ENCODE data around the gene GNG7.
"Not testable (repeated sequence)": the region's sequence is repeated elsewhere in the genome, so short reads cannot be mapped to it uniquely, and the experiment has no call there.

The GNG7 gene

DNA sequence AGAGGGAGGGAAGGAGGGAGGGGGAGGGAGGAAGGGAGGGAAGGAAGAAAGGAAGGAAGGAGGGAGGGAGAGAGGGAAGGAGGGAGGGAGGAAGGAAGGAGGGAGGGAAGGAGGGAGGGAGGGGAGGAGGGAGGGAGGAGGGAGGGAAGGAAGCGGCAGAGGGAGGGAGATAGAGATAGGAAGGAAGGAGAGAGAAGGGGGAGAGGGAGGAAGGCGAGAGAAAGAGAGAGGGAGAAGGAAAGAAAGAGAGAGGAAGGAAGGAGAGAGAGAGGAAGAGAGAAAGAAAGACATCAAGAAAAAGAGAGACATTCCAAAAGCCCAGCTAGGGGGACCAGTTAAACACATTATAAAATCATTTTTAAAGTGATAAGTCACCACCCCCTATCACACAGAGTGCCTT, 62.5 kb downstream of the GNG7 start:
- DNase-seq = no peak

DNA sequence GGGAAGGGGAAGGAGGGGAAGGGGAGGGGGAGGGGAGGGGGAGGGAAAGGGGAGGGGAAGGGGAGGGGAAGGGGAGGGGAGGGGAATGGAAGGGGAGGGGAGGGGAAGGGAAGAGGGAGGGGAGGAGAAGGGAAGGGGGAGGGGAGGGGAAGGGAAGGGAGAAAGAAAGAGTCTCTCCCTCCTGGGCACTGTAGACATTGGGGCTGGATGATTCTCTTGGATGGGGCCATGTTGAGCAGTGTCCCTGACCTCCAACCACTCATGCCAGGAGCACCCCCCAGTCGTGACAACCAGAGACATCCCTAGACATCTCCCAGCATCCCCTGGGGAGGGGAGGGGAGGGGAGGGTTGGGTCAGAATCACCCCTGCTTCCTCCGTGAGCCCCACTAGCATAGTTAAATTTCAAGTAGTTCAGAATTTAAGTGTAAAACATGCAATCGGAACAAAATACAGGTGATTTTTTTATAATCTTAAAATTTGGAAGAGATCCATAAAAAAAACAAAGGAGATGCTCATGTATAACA, 64.0 kb downstream of the GNG7 start:
- DNase-seq = no peak

GRCh38 chr19:2636897-2637683, 65.4 kb downstream of the GNG7 start:
- DNase-seq = no peak

GRCh38 chr19:2636141-2636896, 66.2 kb downstream of the GNG7 start:
- no peak for DNase-seq

DNA sequence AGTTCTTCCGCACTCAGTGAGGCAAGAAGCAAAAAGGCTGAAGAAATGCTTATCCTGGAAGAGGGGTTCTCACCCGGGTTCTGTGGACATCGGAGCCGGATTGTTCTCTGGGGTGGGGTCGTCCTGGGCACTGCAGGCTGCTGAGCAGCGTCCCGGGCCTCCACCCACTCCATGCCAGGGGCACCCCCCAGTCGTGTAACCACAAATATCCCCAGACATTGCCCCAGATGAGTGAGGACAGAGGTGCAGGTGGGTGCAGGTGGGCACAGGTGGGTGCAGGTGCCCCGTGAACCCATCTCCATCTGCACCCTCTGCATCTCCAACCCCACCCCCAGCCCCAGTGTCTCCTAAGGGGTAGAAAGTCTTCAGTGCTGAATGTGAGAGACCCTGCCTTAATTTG, 67.5 kb downstream of the GNG7 start:
- no peak for DNase-seq

DNA sequence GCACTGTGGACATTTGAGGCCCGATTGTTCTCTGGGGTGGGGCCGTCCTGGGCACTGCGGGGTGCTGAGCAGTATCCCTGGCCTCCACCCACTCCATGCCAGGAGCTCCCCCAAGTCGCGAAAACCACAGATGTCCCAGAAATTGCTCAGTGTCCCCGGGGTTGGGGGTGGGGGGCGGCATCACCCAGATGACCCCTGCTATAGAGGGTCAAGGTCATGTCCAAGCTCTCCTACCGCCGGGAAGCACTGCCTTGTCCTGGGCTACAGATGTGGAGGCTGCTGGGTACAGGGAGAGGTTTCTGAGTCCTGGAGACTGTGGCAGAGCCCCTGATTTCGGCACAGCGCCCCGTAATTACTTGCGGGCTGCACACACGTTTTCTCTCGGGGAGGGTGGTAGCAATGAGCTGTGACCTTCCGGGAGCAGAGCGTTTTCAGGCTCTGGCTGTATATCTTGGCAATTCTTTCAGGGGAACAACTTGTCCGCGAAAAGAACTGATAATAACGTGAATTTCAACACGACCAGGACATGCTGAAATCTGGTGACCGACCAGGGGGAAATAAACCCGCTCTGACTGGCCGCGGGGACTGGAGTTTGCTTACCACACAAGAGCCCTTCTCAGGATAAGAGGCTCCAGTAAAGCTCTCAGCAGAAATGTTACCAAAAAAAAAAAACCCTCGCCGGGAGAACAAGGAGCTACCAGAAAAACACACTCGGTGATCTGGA, 68.1 kb downstream of the GNG7 start:
- no peak for DNase-seq

- DNase-seq = no peak
Observed at GRCh38 chr19:2633693-2634075, 68.8 kb downstream of the GNG7 start.

DNA sequence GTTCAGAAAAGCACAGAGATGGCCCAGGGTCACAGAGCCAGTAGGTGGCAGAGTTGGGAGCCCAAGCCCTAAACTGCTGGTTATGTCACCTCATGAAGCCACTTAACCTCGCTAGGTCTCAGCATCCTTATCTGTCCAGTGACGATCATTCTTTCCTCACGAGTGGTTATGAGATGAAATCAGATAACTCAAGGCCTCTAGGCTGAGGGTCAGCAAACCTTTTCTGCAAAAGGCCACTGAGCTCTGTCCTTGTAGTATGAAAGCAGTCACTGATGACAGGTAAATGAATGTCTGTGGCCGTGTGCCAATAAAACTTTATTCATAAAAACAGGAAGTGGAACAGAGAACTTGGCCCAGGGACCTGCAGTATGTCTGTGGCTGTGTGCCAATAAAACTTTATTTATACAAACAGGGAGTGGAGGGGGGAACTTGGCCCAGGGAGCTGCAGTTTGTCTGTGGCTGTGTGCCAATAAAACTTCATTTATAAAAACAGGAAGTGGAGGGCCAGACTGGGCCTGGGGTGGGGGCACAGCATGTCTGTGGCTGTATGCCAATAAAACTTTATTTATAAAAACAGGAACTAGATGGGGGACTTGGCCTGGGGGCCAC, 71.2 kb downstream of the GNG7 start:
- DNase-seq = no peak

GRCh38 chr19:2630352-2631001, 72.0 kb downstream of the GNG7 start:
- DNase-seq = no peak

- DNase-seq = no peak
Observed at GRCh38 chr19:2629491-2630351, 72.8 kb downstream of the GNG7 start.

DNA sequence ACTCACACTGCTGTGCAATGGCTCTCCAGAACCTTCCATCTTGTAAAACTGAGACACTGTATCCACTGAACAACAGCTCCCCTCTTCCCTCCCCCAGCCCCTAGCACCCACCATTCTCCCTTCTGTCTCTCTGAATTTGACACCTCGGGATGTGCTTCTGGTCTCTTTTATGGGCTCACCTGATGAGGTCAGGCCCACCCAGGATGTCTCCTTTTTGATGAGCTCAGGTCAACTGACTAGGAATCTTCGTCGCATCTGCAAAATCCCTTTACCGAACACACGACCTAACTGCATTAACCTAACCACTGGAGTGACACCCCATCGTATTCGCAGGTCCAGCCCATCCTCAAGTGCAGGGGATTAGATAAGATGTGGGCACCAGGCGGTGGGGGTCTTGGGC, 73.9 kb downstream of the GNG7 start:
- no peak for DNase-seq

DNA sequence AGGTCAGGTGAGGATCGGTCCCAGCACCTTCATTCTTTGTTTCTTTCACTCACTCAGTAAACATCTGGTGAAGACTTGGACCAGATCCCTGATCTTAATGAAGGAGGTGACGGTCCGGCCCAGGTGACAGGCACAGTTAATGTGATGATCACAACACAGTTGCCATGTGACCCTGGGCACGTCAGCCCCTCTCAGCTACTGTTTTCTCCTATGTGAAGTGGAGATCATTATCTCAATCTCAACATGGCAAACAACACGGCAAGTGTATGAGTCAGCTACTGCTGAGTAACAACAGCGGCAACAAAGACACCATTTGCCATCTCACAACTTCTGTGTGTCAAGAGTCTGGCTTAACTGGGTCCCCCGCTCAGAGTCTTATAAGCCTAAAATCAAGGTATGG, 74.6 kb downstream of the GNG7 start:
- no peak for DNase-seq

GRCh38 chr19:2627319-2627829, 75.1 kb downstream of the GNG7 start:
- DNase-seq = no peak

DNA sequence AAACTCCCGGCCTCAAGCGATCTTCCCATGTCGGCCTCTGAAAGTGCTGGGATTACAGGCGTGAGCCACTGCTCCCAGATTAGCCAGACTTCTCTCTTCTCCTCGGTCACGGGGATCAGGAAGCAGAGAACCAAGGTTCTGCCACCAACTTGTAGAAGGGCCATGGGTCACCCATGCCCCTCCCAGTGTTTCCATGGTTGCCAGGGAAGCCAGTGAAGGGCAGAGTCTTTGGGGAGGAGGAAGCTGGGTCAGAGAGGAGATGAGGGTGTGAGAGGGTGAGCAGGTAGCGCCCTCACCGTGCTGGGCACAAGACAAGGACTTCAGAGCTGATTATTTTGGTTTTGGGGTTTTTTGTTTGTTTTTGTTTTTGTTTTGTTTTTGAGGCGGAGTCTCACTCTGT, 77.1 kb downstream of the GNG7 start:
- DNase-seq = no peak

DNA sequence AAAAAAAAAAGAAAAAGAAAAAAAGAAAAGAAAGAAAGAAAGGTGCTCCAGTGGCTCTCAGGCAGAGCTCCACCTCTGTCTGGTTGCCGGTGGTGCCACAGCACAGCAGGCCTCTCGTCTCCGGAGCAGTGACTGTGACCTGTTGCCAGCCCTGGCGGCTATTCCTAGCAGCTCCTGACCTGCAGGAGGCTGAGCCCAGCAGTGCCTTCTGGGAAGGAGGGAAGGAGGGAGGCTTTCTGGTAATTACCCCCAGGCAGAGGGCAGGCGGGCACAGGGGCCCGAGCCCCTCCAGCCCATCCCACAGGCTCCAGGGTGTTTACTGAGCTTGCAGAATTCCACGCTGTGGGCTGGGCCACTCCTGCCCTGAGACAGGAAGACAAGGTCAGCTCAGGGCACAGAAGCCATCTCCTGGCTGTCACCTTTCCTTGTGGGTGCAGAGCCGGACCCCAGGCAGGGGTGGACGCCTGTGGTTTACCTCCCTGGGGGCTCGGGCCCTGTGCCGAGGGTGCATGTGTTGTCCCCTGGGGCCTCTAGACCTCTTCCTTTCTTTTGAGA, 77.9 kb downstream of the GNG7 start:
- no peak for DNase-seq

- DNase-seq = no peak
Observed at GRCh38 chr19:2623798-2624197, 78.7 kb downstream of the GNG7 start.

GRCh38 chr19:2622371-2622961, 80.0 kb downstream of the GNG7 start:
- DNase-seq = not testable (repeated sequence)

DNA sequence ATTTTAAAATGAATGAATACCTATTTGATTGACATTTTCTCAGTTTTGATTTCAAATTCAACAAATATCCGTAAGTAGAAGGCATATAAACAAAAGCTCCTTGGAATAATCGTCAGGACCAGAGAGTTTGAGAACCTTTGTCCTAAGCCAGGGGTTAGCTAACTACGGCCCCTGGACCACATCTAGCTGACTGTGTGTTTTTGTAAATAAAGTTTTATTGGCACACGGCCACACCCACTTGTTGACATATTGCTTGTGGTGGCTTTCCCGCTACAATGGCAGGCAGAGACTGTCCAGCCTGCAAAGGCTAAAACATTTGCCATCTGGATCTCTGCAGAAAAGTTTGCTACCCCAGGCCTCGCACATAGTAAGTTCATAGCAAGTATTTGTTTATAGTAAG, 83.4 kb downstream of the GNG7 start:
- DNase-seq = no peak

- no peak for DNase-seq
Observed at GRCh38 chr19:2618611-2619010, 83.9 kb downstream of the GNG7 start.

- no peak for DNase-seq
Observed at GRCh38 chr19:2617393-2618165, 84.9 kb downstream of the GNG7 start.
